ENCODE results near the gene MRAP. TPM values are rescaled to one million over a fixed set of nuclear protein-coding genes. Genes with fewer than 3 reads are reported as not detected.

The MRAP gene
- total and polyA plus RNA-seq, 2 experiments from 2014 or later = not detected

DNA sequence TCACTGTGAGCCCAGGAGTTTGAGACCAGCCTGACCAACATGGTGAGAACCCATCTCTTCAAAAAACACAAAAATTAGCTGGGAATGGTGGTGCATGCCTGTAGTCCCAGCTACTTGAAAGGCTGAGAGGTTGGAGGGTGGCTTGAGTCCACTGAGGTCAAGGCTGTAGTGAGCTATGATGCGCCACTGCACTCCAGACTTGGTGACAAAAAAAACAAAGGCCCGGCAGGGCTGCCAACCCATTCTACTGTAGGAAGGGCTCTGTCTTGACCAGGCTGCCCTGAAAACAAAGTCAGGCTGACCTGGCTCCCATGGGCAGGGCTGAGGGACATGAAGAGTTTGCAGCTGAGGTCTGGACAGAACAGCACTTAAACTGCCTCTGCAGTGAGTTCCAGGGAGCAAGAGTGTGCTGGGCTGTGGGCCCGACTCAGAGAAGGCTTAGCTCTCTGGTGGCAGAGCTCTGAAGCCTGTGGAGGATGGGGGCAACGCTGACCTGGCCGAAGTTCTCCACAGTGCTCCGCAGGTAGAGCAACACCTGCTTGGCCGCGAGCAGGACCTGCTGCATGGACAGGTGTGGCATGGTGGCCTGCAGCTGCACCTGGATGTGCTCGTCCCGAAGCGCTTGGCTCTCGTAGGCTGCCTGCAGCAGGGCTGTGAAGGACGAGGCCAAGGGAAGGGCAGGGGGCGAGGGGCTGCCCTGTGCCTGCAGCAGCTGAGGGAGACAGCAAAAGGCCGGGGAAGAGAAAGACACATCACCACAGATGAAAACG lies 51.7 kb downstream of the MRAP start:
- Histone ChIP-seq H3K27ac (no peak overlapping the region), H3K9me3 (ENCODE audit: low read depth) (no peaks in the 10 kb centered on the region), H3K4me1 (ENCODE audit: low read depth) (no peaks in the 10 kb centered on the region), H3K27me3 (no peaks in the 10 kb centered on the region), H3K36me3 (peaks cover 39% of the 10 kb centered on the region), H3K4me3 (no peak overlapping the region)
- TF ChIP-seq, protein P1, sequence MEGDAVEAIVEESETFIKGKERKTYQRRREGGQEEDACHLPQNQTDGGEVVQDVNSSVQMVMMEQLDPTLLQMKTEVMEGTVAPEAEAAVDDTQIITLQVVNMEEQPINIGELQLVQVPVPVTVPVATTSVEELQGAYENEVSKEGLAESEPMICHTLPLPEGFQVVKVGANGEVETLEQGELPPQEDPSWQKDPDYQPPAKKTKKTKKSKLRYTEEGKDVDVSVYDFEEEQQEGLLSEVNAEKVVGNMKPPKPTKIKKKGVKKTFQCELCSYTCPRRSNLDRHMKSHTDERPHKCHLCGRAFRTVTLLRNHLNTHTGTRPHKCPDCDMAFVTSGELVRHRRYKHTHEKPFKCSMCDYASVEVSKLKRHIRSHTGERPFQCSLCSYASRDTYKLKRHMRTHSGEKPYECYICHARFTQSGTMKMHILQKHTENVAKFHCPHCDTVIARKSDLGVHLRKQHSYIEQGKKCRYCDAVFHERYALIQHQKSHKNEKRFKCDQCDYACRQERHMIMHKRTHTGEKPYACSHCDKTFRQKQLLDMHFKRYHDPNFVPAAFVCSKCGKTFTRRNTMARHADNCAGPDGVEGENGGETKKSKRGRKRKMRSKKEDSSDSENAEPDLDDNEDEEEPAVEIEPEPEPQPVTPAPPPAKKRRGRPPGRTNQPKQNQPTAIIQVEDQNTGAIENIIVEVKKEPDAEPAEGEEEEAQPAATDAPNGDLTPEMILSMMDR (IDR thresholded peaks at IDR 0.05; ENCODE audit: low read depth, low read length) = no peak
- DNase-seq (ENCODE audit: low read depth in 1 of 2, low spot score in 1 of 2) = no peak

DNA sequence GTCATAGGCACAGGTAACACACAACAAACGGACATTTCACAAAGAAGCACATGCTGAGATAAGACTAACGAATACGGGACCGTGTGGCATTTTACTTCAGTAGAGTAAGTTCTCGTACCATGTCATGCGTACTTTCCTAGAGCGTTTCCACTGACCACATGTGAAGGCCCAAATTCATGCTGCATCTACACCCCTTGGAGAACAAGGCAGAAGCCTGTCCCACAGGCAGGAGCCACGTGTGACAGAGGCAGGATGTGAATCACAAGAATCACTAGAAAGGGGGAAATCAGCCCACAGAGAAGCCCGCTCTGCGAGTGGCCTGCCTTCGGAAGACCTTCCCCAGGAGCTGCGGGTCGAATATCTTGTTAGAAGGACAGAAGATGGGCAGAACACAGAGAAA lies 52.3 kb downstream of the MRAP start:
- DNase-seq (ENCODE audit: low read depth in 1 of 2, low spot score in 1 of 2) = no peak
- H3K36me3 ChIP-seq = peaks cover 39% of the 10 kb centered on the region
- no peaks in the 10 kb centered on the region for H3K9me3 ChIP-seq (ENCODE audit: low read depth)
- no peak overlapping the region for H3K27ac ChIP-seq
- TF ChIP-seq, protein P1 (IDR thresholded peaks at IDR 0.05; ENCODE audit: low read depth, low read length) = no peak
- no peak overlapping the region for H3K4me3 ChIP-seq
- no peaks in the 10 kb centered on the region for H3K4me1 ChIP-seq (ENCODE audit: low read depth)
- H3K27me3 ChIP-seq = no peaks in the 10 kb centered on the region

DNA sequence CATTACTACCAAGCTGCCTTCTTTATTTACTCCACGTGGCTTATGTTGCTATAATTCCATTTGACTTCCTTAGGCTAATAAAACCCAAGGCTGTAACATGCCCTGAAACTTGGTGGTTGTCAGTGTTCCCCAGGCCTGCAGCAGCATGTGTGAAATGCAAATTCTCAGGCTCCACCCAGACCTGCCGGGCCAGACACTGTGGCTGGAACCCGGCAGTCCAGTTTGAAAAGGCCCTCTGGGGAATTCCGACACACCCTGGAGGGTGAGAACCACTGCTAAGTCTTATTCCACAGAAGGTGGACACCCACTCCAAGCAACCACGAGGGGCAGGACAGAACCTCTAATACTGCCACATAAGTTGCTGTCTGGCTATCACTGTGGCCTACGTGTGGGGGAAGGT lies 52.8 kb downstream of the MRAP start:
- Histone ChIP-seq H3K36me3 (peaks cover 39% of the 10 kb centered on the region), H3K4me1 (ENCODE audit: low read depth) (no peaks in the 10 kb centered on the region), H3K27ac (no peak overlapping the region), H3K9me3 (ENCODE audit: low read depth) (no peaks in the 10 kb centered on the region), H3K4me3 (no peak overlapping the region), H3K27me3 (no peaks in the 10 kb centered on the region)
- TF ChIP-seq, protein P1 (IDR thresholded peaks at IDR 0.05; ENCODE audit: low read depth, low read length) = no peak
- DNase-seq (ENCODE audit: low read depth in 1 of 2, low spot score in 1 of 2) = no peak

DNA sequence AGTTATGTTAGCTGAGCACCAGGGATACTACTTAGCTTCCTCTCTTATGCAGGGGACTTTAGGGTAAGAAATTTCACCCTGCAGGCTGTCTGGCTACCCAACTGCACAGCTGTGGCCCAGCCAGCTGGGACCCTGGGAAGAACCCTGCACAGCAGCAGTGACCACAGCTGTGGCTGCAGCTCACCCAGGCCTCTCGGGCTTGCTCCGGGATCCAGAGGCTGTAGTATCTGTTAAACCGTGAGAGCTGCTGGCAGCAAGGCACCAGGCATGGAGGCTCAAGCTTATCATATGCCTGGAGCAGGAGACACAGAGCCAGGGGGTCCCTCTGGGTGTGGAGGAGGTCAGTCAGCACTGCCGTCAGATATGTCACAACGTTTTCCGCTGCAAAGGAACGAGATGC lies 53.9 kb downstream of the MRAP start:
- no peak for DNase-seq (ENCODE audit: low read depth in 1 of 2, low spot score in 1 of 2)
- no peaks in the 10 kb centered on the region for H3K9me3 ChIP-seq (ENCODE audit: low read depth)
- peaks cover 31% of the 10 kb centered on the region for H3K36me3 ChIP-seq
- no peaks in the 10 kb centered on the region for H3K4me1 ChIP-seq (ENCODE audit: low read depth)
- TF ChIP-seq, protein P1 (IDR thresholded peaks at IDR 0.05; ENCODE audit: low read depth, low read length) = no peak
- H3K27ac ChIP-seq = no peak overlapping the region
- no peak overlapping the region for H3K4me3 ChIP-seq
- H3K27me3 ChIP-seq = no peaks in the 10 kb centered on the region

DNA sequence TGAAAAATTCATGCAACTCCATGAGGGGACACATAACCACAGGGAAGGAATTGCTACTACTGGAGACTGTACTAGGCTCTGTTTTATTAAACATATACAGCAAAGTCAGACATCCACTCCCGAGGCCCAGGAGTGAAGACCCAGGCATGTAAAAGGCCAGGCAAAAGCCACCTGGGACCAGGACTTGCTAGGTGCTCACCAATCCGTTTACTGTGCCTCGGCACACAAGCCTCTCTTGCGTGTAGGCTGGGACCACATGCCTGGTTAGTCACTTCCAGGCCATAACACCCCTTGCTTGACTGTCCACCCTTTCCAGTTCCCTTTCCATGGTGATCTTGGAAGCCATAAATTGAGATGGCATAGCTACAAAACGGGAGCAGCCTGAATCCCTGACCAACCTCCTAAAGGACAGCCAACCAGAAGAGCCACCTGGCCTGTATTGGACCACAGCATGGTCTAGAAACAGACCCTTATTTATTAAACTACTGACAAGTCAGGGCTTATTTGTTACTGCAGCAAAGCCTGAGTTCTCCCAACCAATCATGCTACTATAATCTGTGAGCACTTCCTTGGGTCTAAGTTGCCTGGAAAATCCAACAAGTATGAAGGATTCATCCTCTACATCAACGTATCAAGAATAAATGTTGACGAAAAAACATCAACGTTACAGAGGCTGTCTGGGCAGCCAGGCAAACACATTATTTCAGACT lies 54.5 kb downstream of the MRAP start:
- H3K4me3 ChIP-seq = no peak overlapping the region
- no peaks in the 10 kb centered on the region for H3K9me3 ChIP-seq (ENCODE audit: low read depth)
- no peak for DNase-seq (ENCODE audit: low read depth in 1 of 2, low spot score in 1 of 2)
- H3K36me3 ChIP-seq = peaks cover 33% of the 10 kb centered on the region
- H3K27ac ChIP-seq = no peak overlapping the region
- no peaks in the 10 kb centered on the region for H3K27me3 ChIP-seq
- TF ChIP-seq, protein P1 (IDR thresholded peaks at IDR 0.05; ENCODE audit: low read depth, low read length) = no peak
- no peaks in the 10 kb centered on the region for H3K4me1 ChIP-seq (ENCODE audit: low read depth)

Measured in cardiac muscle cell (in vitro differentiated cells and primary cell).